SK-N-SH (cell line): Measurements from ENCODE around the gene LDB3.

Experiments used
- CTCF ChIP-seq: fragments of 200-600 bp; sonication (generic); IDR thresholded peaks from 2 replicates; pipeline ENCODE4 v1.6.1; 2017; ENCODE audit warnings: antibody characterized with exemption, mild to moderate bottlenecking, moderate library complexity
- ELF1 ChIP-seq: IDR thresholded peaks from 2 replicates; pipeline ENCODE4 v1.4.0; 2012
- SMC3 ChIP-seq: IDR thresholded peaks from 2 replicates; pipeline ENCODE4 v1.6.1; 2012; ENCODE audit warnings: low read depth, low read length, improper control_type of control experiment

DNA sequence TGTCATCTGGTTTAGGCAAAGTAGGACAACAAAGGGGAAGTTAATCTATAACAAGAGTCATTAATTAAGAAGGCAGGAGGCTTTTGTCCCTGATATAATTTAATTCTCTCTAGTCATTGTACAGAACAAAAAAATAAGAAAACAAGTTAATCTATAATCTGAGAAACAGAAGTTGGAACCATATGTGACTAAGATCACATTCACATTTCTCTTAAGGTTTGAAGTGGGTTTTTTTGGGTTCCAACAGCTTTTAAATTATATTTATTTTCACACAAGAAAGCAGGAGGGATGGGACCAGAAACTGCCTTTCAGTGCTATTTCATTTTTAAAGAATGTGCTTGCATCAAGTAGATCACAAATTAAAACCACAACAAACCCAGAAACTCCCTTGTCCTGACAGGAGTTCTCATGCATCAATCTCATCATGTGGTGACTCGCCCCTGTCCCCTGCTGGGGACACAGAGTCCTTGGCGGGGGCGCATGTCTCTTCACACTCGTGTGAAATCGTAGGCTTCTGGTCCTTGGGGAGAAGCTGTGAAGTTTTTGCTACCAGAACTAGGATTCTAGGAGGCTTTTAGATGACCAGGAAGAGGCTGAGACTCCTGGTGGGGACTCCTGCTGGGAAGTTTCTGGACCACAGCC lies 24.0 kb upstream of the LDB3 start:
- no peak for TF ChIP-seq SMC3
- peak; percentile 22 for TF ChIP-seq CTCF
- no peak for TF ChIP-seq ELF1
